Sciatic nerve (tissue), 2 donors: ENCODE results near the gene CORO6. TPM values are rescaled to one million over a fixed set of nuclear protein-coding genes. Genes with fewer than 3 reads are reported as not detected.
A peak's percentile ranks its signal among the peaks of the same experiment; 100 is the strongest.

Experiments
- ATAC-seq: fragments of 200-7000 bp; cut with Tn5 transposase; one replicate; pipeline ENCODE4 v1.9.1; 2020; ENCODE audit warnings: mild to moderate bottlenecking, moderate library complexity
- DNase-seq: peaks from one replicate; pipeline ENCODE4 v3.0.0-alpha.2; 2020; ENCODE audit warnings: low spot score
- intact Hi-C: fragments of 100-400 bp; cut with DNase I; formaldehyde crosslinking; loops from one replicate; pipeline ENCODE4 v1.14.2; 2022
- total RNA-seq: library from RNA; stranded (reverse); fragmentation: NEBNext Ultra II Directional; extraction: Animal tissue kit (Norgen Biotek cat#: 25700); gene quantifications from one replicate; pipeline ENCODE4 v1.2.1, GENCODE V29; 2021
- donor health status: DM: no; HTN: no; CAD: no.
- donor health status: DM: no; HTN: no; CAD: no.

Gene CORO6
- total RNA-seq, 1 donor from 2014 or later, result 21.5 TPM

GRCh38 chr17:29583324-29584248 lies 39.1 kb downstream of the CORO6 start:
- DNase-seq (no peak), ATAC-seq (no peak)
- intact Hi-C loops, result no loop called here

GRCh38 chr17:29582772-29583171 lies 39.9 kb downstream of the CORO6 start:
- no peak for DNase-seq
- intact Hi-C loops, result no loop called here

GRCh38 chr17:29582254-29582765 lies 40.4 kb downstream of the CORO6 start:
- intact Hi-C loops, result no loop called here
- DNase-seq (no peak), ATAC-seq (no peak)

More at GRCh38 chr17:29582772-29583171, 39.9 kb downstream of the CORO6 start:
- no peak for ATAC-seq

GRCh38 chr17:29581583-29582253 lies 41.0 kb downstream of the CORO6 start:
- DNase-seq, result no peak
- intact Hi-C loops, result no loop called here
- no peak for ATAC-seq

GRCh38 chr17:29579866-29580771 lies 42.6 kb downstream of the CORO6 start:
- DNase-seq (peak; percentile 93), ATAC-seq (peak; percentile 87)
- intact Hi-C loops, result no loop called here

GRCh38 chr17:29578626-29579485 lies 43.9 kb downstream of the CORO6 start:
- ATAC-seq (no peak), DNase-seq (no peak)
- intact Hi-C loops, result no loop called here

GRCh38 chr17:29577385-29578211 lies 45.1 kb downstream of the CORO6 start:
- peak; percentile 6 for ATAC-seq
- intact Hi-C loops, result no loop called here
- DNase-seq, result no peak

- DNase-seq (no peak), ATAC-seq (no peak)
- intact Hi-C loops, result no loop called here
Measured at GRCh38 chr17:29577001-29577370, 45.7 kb downstream of the CORO6 start.

- DNase-seq (no peak), ATAC-seq (no peak)
- intact Hi-C loops, result no loop called here
Measured at GRCh38 chr17:29576214-29577000, 46.3 kb downstream of the CORO6 start.

- no peak for ATAC-seq
Measured at GRCh38 chr17:29575511-29576213, 47.0 kb downstream of the CORO6 start.

GRCh38 chr17:29574732-29575510 lies 47.8 kb downstream of the CORO6 start:
- ATAC-seq, result no peak
- intact Hi-C loops, result no loop called here
- DNase-seq, result peak; percentile 58

More at GRCh38 chr17:29575511-29576213, 47.0 kb downstream of the CORO6 start:
- intact Hi-C loops, result no loop called here
- DNase-seq, result no peak

- ATAC-seq (no peak), DNase-seq (peak; percentile 56)
- intact Hi-C loops, result no loop called here
Measured at GRCh38 chr17:29573871-29574731, 48.6 kb downstream of the CORO6 start.

GRCh38 chr17:29573558-29573869 lies 49.2 kb downstream of the CORO6 start:
- intact Hi-C loops, result no loop called here

More at GRCh38 chr17:29573558-29573869, 49.2 kb downstream of the CORO6 start:
- ATAC-seq (no peak), DNase-seq (peak; percentile 56)
